LNCAP (cell line): Measurements from ENCODE around the gene ADGB.

ENCODE experiments used
- TF ChIP-seq, protein P1 (sequence below): fragments of 450-650 bp; IDR thresholded peaks from 2 replicates; pipeline ENCODE4 v1.5.1; 2017; ENCODE audit warnings: mild to moderate bottlenecking

ADGB gene

DNA sequence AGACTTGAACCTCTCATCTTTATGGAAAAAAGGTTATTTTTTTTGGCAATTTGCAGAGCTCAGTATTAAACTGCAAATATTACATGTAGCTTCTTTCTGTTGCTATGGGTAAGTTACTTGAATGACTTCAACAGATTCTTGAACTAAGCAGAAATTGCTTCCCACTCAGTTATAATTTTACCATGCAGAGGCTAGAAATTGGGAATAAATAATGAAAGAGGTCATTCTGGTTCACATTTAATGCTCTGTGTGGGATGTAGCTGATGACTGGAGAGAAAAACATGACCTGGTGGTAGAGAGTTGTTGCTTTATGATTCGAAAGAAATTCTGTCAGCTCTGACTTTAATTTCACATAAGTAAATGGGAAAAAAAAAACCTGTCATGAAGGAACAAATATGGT is 16.8 kb upstream of the ADGB start:
- TF ChIP-seq, protein P1, sequence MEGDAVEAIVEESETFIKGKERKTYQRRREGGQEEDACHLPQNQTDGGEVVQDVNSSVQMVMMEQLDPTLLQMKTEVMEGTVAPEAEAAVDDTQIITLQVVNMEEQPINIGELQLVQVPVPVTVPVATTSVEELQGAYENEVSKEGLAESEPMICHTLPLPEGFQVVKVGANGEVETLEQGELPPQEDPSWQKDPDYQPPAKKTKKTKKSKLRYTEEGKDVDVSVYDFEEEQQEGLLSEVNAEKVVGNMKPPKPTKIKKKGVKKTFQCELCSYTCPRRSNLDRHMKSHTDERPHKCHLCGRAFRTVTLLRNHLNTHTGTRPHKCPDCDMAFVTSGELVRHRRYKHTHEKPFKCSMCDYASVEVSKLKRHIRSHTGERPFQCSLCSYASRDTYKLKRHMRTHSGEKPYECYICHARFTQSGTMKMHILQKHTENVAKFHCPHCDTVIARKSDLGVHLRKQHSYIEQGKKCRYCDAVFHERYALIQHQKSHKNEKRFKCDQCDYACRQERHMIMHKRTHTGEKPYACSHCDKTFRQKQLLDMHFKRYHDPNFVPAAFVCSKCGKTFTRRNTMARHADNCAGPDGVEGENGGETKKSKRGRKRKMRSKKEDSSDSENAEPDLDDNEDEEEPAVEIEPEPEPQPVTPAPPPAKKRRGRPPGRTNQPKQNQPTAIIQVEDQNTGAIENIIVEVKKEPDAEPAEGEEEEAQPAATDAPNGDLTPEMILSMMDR = no peak

DNA sequence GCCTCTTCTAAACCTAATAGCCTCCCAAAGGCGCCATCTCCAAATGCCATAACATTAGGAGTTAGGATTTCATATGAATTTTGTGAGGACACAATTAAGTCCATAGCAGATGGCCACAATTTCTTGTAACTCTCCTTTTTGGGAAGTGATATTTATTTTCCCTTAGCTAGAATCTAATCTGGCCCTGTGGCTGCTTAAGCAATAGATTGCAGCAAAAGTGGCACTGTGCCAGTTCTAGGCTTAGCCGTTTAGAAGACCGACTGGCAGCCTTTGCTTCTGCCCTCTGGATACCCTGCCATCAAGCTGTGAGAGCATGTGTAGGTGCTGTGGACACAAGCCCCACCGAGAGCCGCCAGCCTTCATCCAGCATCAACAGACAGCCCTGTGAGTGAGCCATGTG is 15.9 kb upstream of the ADGB start:
- TF ChIP-seq, protein P1 = no peak

DNA sequence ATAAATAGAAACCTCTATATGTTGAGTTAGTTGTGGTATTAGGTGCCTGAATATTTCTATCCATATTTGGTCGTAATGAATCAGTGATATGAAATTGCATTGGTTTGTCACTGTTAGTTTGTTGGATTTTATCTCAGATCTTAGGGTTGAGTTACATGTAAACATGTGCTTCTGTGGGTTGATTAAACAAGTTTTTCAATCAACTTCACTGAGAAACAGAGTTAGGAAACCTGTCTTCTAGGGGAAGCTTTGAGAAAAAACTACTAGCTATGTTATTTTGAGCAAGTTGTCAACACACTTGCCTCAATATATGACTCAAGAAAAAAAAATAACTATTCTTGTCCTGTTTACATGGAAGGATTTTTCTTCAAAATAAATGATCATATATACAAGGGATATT is 14.8 kb upstream of the ADGB start:
- TF ChIP-seq, protein P1 = no peak

DNA sequence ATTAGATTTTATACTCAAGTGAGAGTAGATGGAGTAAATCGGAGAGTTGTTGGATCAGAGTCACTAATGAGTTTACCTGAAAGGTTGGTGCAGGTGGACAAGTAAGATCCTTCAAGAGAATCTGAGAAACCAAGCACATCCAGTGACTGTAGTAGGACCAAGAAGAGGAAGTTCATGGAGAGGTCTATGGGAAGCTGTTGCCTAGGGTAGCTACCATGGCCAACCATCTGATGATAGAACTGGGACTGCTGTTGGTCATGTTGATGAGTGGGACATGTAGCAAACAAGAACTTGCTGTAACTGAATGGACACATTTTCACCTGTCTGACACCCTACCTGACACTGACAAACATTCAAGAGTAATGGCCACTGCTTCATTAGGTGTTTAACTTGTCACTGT is 11.3 kb upstream of the ADGB start:
- TF ChIP-seq, protein P1 = no peak

DNA sequence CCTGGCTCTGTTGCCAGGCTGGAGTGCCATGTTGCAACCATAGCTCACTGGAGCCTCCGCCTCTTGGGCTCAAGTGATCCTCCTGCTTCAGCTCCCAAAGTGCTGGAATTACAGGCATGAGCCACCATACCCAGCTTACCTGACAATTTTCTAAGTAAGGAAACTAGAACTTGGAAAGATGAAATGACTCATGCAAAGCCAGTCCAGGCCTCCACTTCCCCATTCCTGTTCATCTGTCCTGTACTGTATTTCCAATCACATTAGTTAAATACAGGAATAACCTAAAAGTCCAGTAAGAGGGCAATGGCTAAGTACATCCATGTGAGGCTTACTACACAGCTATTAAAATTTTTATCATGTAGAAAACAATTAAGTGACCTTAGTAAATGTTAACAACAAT is 8.3 kb upstream of the ADGB start:
- TF ChIP-seq, protein P1 = no peak

DNA sequence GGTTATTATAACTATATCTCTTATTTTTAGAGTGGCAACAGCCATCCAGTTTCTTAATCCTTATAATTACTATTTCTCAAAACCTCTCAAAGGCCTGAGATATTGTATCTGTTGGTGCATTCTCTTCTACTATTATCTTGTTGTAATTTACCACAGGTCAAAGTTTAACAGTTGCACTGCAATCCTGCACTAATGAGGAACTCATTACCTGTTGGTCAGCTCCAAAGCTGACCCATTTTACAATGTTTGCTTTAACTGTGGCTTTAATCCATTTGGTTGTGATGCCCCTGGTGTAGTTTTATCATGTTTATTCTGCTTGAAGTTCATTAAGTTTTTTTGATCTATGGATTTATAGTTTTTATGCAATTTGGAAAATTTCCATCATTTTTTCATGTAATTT is 6.3 kb upstream of the ADGB start:
- TF ChIP-seq, protein P1 = no peak

DNA sequence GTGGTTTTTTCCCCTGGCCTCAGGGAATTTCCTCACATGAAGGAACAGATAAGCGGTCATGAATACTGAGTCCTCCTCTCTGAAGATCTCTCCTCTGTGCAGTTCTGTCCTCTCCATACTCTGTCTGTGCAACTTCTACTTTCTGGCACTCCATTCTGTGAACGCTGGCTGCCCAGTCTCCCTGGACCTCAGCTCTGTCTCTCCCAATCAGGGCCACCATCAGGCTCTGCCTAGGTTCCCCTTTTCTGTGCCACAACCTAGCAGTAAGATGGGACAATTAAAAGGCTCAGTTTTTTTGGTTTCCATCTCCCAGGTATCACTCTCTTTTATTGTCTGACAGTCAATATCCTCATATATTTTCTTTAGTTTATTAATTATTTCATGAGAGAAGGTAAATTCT is 4.8 kb upstream of the ADGB start:
- TF ChIP-seq, protein P1 = no peak

DNA sequence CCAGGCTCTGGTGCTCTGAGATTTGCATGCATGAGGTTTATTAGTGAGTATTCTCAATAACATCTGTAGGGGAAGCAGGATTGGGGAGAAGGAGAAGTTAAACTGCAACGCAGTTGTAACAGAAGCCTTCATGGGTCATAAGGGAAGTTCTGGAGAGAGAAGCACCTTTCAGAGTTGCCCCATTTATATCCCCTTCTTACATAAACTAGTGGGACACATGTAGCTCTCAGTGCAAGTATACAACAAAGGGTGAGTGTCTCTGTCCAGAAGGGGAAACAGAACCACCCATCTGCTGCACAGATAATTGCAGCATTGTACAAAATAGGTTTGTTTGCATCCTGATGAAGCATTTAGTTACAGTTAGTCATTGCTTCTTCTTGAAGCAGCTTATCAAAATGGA is 4.3 kb upstream of the ADGB start:
- TF ChIP-seq, protein P1 = no peak
